H9 (cell line): ENCODE data around the gene BICDL2. TPM values are rescaled to one million over a fixed set of nuclear protein-coding genes. Genes with fewer than 3 reads are reported as not detected.
A peak's percentile ranks its signal among the peaks of the same experiment; 100 is the strongest.

ENCODE experiments used
- DNase-seq: peaks from one replicate; pipeline ENCODE4 v3.0.0-alpha.2; 2017
- H2AFZ ChIP-seq: one replicate; pipeline ENCODE4 v1.6.1; 2013; ENCODE audit warnings: mild to moderate bottlenecking, low read length, control low read depth, moderate library complexity
- H2AK5ac ChIP-seq: 2 replicates; pipeline ENCODE4 v1.6.1; 2013; ENCODE audit warnings: low read length, control low read depth, mixed read lengths; ENCODE audit not compliant: insufficient read length
- H2BK120ac ChIP-seq: one replicate; pipeline ENCODE4 v1.6.1; 2013; ENCODE audit warnings: low read depth, mild to moderate bottlenecking, low read length, control low read depth, inconsistent platforms; ENCODE audit not compliant: poor library complexity, severe bottlenecking
- H2BK12ac ChIP-seq: 2 replicates; pipeline ENCODE4 v1.6.1; 2013; ENCODE audit warnings: low read length, control low read depth, mixed read lengths, low read depth; ENCODE audit not compliant: insufficient read length
- H2BK15ac ChIP-seq: 2 replicates; pipeline ENCODE4 v1.6.1; 2013; ENCODE audit warnings: low read depth, low read length, control low read depth
- H2BK20ac ChIP-seq: one replicate; pipeline ENCODE4 v1.6.1; 2013; ENCODE audit warnings: low read depth, mild to moderate bottlenecking, low read length, control low read depth, inconsistent platforms; ENCODE audit not compliant: poor library complexity, severe bottlenecking
- H2BK5ac ChIP-seq: 2 replicates; pipeline ENCODE4 v1.6.1; 2013; ENCODE audit warnings: low read length, control low read depth, mixed read lengths; ENCODE audit not compliant: insufficient read length
- H3K14ac ChIP-seq: 2 replicates; pipeline ENCODE4 v1.6.1; 2013; ENCODE audit warnings: low read length, control low read depth; ENCODE audit not compliant: insufficient read depth
- H3K18ac ChIP-seq: 2 replicates; pipeline ENCODE4 v1.6.1; 2013; ENCODE audit warnings: low read depth, mild to moderate bottlenecking, mixed read lengths, low read length, control low read depth; ENCODE audit not compliant: insufficient read length
- H3K23ac ChIP-seq: 2 replicates; pipeline ENCODE4 v1.6.1; 2013; ENCODE audit warnings: low read length, control low read depth, mixed read lengths, low read depth; ENCODE audit not compliant: insufficient read length
- H3K23me2 ChIP-seq: 2 replicates; pipeline ENCODE4 v1.6.1; 2013; ENCODE audit warnings: low read depth, mild to moderate bottlenecking, mixed read lengths, low read length, control low read depth; ENCODE audit not compliant: insufficient read length, poor library complexity, severe bottlenecking
- H3K27ac ChIP-seq: 2 replicates; pipeline ENCODE4 v1.5.1; 2013; ENCODE audit warnings: low read length, control low read depth, mixed read lengths, low read depth; ENCODE audit not compliant: insufficient read length
- H3K27me3 ChIP-seq: 2 replicates; pipeline ENCODE4 v1.6.1; 2013; ENCODE audit warnings: low read length, control low read depth, inconsistent platforms; ENCODE audit not compliant: insufficient read depth
- H3K4ac ChIP-seq: 2 replicates; pipeline ENCODE4 v1.6.1; 2013; ENCODE audit warnings: low read depth, mild to moderate bottlenecking, control low read depth, inconsistent platforms, low read length, moderate library complexity
- H3K4me1 ChIP-seq: 2 replicates; pipeline ENCODE4 v1.6.1; 2013; ENCODE audit warnings: low read length, control low read depth, inconsistent platforms; ENCODE audit not compliant: insufficient read depth
- H3K4me2 ChIP-seq: 2 replicates; pipeline ENCODE4 v1.6.1; 2013; ENCODE audit warnings: low read length, control low read depth, mixed read lengths; ENCODE audit not compliant: insufficient read length, insufficient read depth
- H3K56ac ChIP-seq: 2 replicates; pipeline ENCODE4 v1.6.1; 2013; ENCODE audit warnings: low read depth, mild to moderate bottlenecking, mixed read lengths, low read length, control low read depth; ENCODE audit not compliant: insufficient read length
- H3K79me1 ChIP-seq: 2 replicates; pipeline ENCODE4 v1.6.1; 2013; ENCODE audit warnings: low read depth, mild to moderate bottlenecking, moderate library complexity, low read length, control low read depth, inconsistent platforms; ENCODE audit not compliant: insufficient read depth, poor library complexity, severe bottlenecking
- H3K79me2 ChIP-seq: 2 replicates; pipeline ENCODE4 v1.6.1; 2013; ENCODE audit warnings: low read length, control low read depth, inconsistent platforms; ENCODE audit not compliant: insufficient read depth
- H3K9ac ChIP-seq: 2 replicates; pipeline ENCODE4 v1.6.1; 2013; ENCODE audit warnings: low read length, control low read depth, mixed read lengths; ENCODE audit not compliant: insufficient read length; ENCODE audit errors: extremely low read depth
- H3K9me3 ChIP-seq: one replicate; pipeline ENCODE4 v1.6.1; 2013; ENCODE audit warnings: low read depth, low read length, inconsistent platforms; ENCODE audit not compliant: control insufficient read depth
- H3T11ph ChIP-seq: one replicate; pipeline ENCODE4 v1.6.1; 2013; ENCODE audit warnings: mild to moderate bottlenecking, low read length, control low read depth, inconsistent platforms
- H4K20me1 ChIP-seq: one replicate; pipeline ENCODE4 v1.6.1; 2013; ENCODE audit not compliant: control insufficient read depth, insufficient read length, insufficient read depth
- H4K5ac ChIP-seq: 2 replicates; pipeline ENCODE4 v1.6.1; 2013; ENCODE audit warnings: low read depth, mild to moderate bottlenecking, mixed read lengths, low read length, control low read depth; ENCODE audit not compliant: insufficient read length
- H4K8ac ChIP-seq: replicated peaks from 2 replicates; pipeline ENCODE4 v1.6.1; 2013; ENCODE audit warnings: low read length, control low read depth, mixed read lengths, low read depth; ENCODE audit not compliant: insufficient read length
- H4K91ac ChIP-seq: 2 replicates; pipeline ENCODE4 v1.6.1; 2013; ENCODE audit warnings: low read depth, mild to moderate bottlenecking, moderate library complexity, mixed read lengths, low read length, control low read depth; ENCODE audit not compliant: insufficient read length
- H3K27ac Mint-ChIP-seq, 3 experiments: 2 replicates in 2 of 3; 3 replicates in 1 of 3; pipeline ENCODE4 v1.8.0; 2020 to 2021; ENCODE audit warnings: mixed read lengths in 3 of 3, mild to moderate bottlenecking in 1 of 3, moderate library complexity in 1 of 3
- H3K27me3 Mint-ChIP-seq: 2 replicates; pipeline ENCODE4 v1.8.0; 2021; ENCODE audit warnings: low read depth, mild to moderate bottlenecking, moderate library complexity, mixed read lengths
- H3K36me3 Mint-ChIP-seq, 3 experiments: 2 replicates in 2 of 3; 3 replicates in 1 of 3; pipeline ENCODE4 v1.8.0; 2020 to 2021; ENCODE audit warnings: low read depth in 3 of 3, mixed read lengths in 3 of 3; ENCODE audit not compliant: insufficient read depth in 1 of 3
- H3K4me1 Mint-ChIP-seq, 2 experiments: 2 replicates each; pipeline ENCODE4 v1.8.0; 2020; ENCODE audit warnings: mixed read lengths in 2 of 2
- H3K4me3 Mint-ChIP-seq, 2 experiments: 2 replicates in 1 of 2; 3 replicates in 1 of 2; pipeline ENCODE4 v1.8.0; 2020 to 2021; ENCODE audit warnings: mild to moderate bottlenecking in 2 of 2, mixed read lengths in 2 of 2, moderate library complexity in 1 of 2
- H3K9me3 Mint-ChIP-seq, 2 experiments: 2 replicates in 1 of 2; 3 replicates in 1 of 2; pipeline ENCODE4 v1.8.0; 2020; ENCODE audit warnings: mild to moderate bottlenecking in 2 of 2, mixed read lengths in 2 of 2, moderate library complexity in 1 of 2
- CTCF ChIP-seq: fragments of 200-600 bp; sonication (generic); conservative IDR thresholded peaks from 3 replicates; pipeline ENCODE4 v1.8.0; 2021; ENCODE audit warnings: antibody characterized with exemption, mild to moderate bottlenecking
- WGBS: extraction: QIAGEN DNeasy Blood & Tissue Kit; methylation state at CpG from one replicate; pipeline ENCODE4 v1.1.7; 2013; ENCODE audit warnings: missing lambda C conversion rate, low lambda C conversion rate, mixed read lengths; ENCODE audit not compliant: insufficient read length; ENCODE audit errors: extremely low coverage; 5-methylcytosine and 5-hydroxymethylcytosine counted together
- total RNA-seq: library from RNA; stranded (reverse); gene quantifications from 2 replicates; pipeline ENCODE4 v1.2.1, GENCODE V29; 2021

Gene BICDL2
- total RNA-seq, 1 experiment from 2014 or later: 13.5 TPM

- H3K27ac Mint-ChIP-seq: no peak overlapping the region
These were observed 33.0 kb downstream of the BICDL2 start for GRCh38 chr16:3003582-3004270.

More at GRCh38 chr16:3003582-3004270, 33.0 kb downstream of the BICDL2 start:
- H2AFZ ChIP-seq: no peak overlapping the region
- H3K4ac ChIP-seq: no peak overlapping the region
- no peak overlapping the region for H2BK5ac ChIP-seq
- no peak overlapping the region for H3K23ac ChIP-seq
- peaks cover 6% of the 10 kb centered on the region for H3K23me2 ChIP-seq
- H4K5ac ChIP-seq: no peak overlapping the region
- no peak overlapping the region for H2BK120ac ChIP-seq
- WGBS: no CpG with 5 or more reads among the region's 58 CpGs
- Mint-ChIP-seq H3K4me3 (peak overlapping the region; percentile 41 to 71; a peak in 4 of 5 replicates), H3K4me1 (peaks cover 32 to 45% of the 10 kb centered on the region in 2 experiments), H3K36me3 (peaks cover 0 to 7% (median 6%) of the 10 kb centered on the region in 3 experiments; a peak in 4 of 7 replicates), H3K27me3 (no peaks in the 10 kb centered on the region; the same call in 1 of the 2 replicates), H3K9me3 (no peaks in the 10 kb centered on the region)
- H3K27me3 ChIP-seq: no peaks in the 10 kb centered on the region
- peak; percentile 100 for DNase-seq
- no peak overlapping the region for H4K91ac ChIP-seq
- H3K9me3 ChIP-seq: no peaks in the 10 kb centered on the region
- H4K20me1 ChIP-seq: no peaks in the 10 kb centered on the region
- H3K79me1 ChIP-seq: no peaks in the 10 kb centered on the region
- peak; percentile 65 for TF ChIP-seq CTCF
- no peak overlapping the region for H3K9ac ChIP-seq
- H3K4me2 ChIP-seq: no peak overlapping the region
- no peak overlapping the region for H3K14ac ChIP-seq
- H3K18ac ChIP-seq: no peak overlapping the region
- H2BK12ac ChIP-seq: no peak overlapping the region
- H3K4me1 ChIP-seq: peaks cover 11% of the 10 kb centered on the region; the same call in 1 of the 2 replicates
- H3T11ph ChIP-seq: no peak overlapping the region
- no peak overlapping the region for H2BK15ac ChIP-seq
- H4K8ac ChIP-seq: no peak overlapping the region
- no peaks in the 10 kb centered on the region for H3K79me2 ChIP-seq
- H3K56ac ChIP-seq: no peak overlapping the region
- no peak overlapping the region for H3K27ac ChIP-seq
- no peak overlapping the region for H2BK20ac ChIP-seq
- no peak overlapping the region for H2AK5ac ChIP-seq
